Gastrocnemius medialis (tissue), 4 donors: Measurements from ENCODE around the gene TBKBP1. TPM values are rescaled to one million over a fixed set of nuclear protein-coding genes. Genes with fewer than 3 reads are reported as not detected.
A peak's percentile ranks its signal among the peaks of the same experiment; 100 is the strongest.
"Not testable (repeated sequence)": the region's sequence is repeated elsewhere in the genome, so short reads cannot be mapped to it uniquely, and the experiment has no call there.

ENCODE experiments used
- ATAC-seq, 2 donors: fragments of 150-250 bp; one replicate each; pipeline ENCODE4 v1.9.1; 2016
- DNase-seq, 2 donors: peaks; one replicate each; pipeline ENCODE4 v3.0.0-alpha.2; 2019
- H3K27ac ChIP-seq, 4 donors: fragments of 200-600 bp; sonication (generic); 1 replicate in 1 of 4; 2 replicates in 3 of 4; pipeline ENCODE4 v1.5.1; 2016 to 2018; ENCODE audit warnings: mild to moderate bottlenecking in 2 of 4, moderate library complexity in 1 of 4
- H3K27me3 ChIP-seq, 3 donors: fragments of 200-600 bp; sonication (generic) in 2 of 3; 1 replicate in 1 of 3; 2 replicates in 2 of 3; pipeline versions ENCODE4 v1.5.1 to v1.6.0; 2016 to 2019; ENCODE audit warnings: mild to moderate bottlenecking in 1 of 3, moderate library complexity in 1 of 3
- H3K36me3 ChIP-seq, 2 donors: fragments of 200-600 bp; sonication (generic) in 1 of 2; one replicate each; pipeline ENCODE4 v1.5.1; 2017 to 2018
- H3K4me1 ChIP-seq, 2 donors: fragments of 200-600 bp; sonication (generic) in 1 of 2; one replicate each; pipeline ENCODE4 v1.5.1; 2016 to 2017; ENCODE audit warnings: mild to moderate bottlenecking in 2 of 2
- H3K4me3 ChIP-seq, 4 donors: fragments of 200-600 bp; sonication (generic) in 3 of 4; 1 replicate in 1 of 4; 2 replicates in 3 of 4; pipeline ENCODE4 v1.5.1; 2016 to 2019; ENCODE audit warnings: mild to moderate bottlenecking in 2 of 4
- H3K9me3 ChIP-seq, 3 donors: fragments of 200-600 bp; sonication (generic) in 2 of 3; 1 replicate in 1 of 3; 2 replicates in 2 of 3; pipeline ENCODE4 v1.5.1; 2016 to 2019
- CTCF ChIP-seq, 5 experiments: fragments of 450-650 bp in 3 of 5; fragments of 200-600 bp in 2 of 5; sonication (generic) in 2 of 5; IDR thresholded peaks in 4 of 5; conservative IDR thresholded peaks in 1 of 5; 1 replicate in 4 of 5; 2 replicates in 1 of 5; pipeline ENCODE4 v1.5.1; 2016 to 2019; ENCODE audit warnings: antibody characterized with exemption in 5 of 5, mild to moderate bottlenecking in 3 of 5, moderate library complexity in 3 of 5
- POLR2A ChIP-seq, 2 donors: fragments of 450-650 bp; IDR thresholded peaks; one replicate each; pipeline ENCODE4 v1.6.1; 2017; ENCODE audit warnings: antibody characterized with exemption in 2 of 2, mild to moderate bottlenecking in 2 of 2, moderate library complexity in 2 of 2
- in situ Hi-C, 4 donors: fragments of 200-750 bp; cut with MboI; loops; one replicate each; pipeline versions ENCODE4 v1.15.0 to v1.8.0; 2017; ENCODE audit warnings: low sequenced_read_pairs in 4 of 4
- intact Hi-C: fragments of 100-400 bp; cut with DNase I; formaldehyde crosslinking; loops from one replicate; pipeline ENCODE4 v1.15.1; 2023; ENCODE audit warnings: low total_unique reads
- total RNA-seq, 4 donors: library from RNA; depleted of rRNA; stranded (reverse); fragments of >200 nt; gene quantifications; one replicate each; pipeline versions ENCODE4 v1.1.0 to v1.2.3, GENCODE V29; 2016

Gene TBKBP1
- total RNA-seq, 4 donors from 2014 or later = 15.9 to 28.0 (median 23.0) TPM

- no peak overlapping the region for H3K4me3 ChIP-seq
- DNase-seq (no peak), ATAC-seq (no peak)
- no peaks in the 10 kb centered on the region for H3K27me3 ChIP-seq
- intact Hi-C loops (no loop called here), in situ Hi-C loops (no loop called here)
- peak overlapping the region in 3 of 4 donors; percentile 11 to 47 (median 15) for H3K27ac ChIP-seq
- peaks cover 3 to 8% of the 10 kb centered on the region in 2 donors for H3K4me1 ChIP-seq
- TF ChIP-seq CTCF (IDR thresholded peaks at IDR 0.05 in 4 of 5, conservative IDR thresholded peaks at IDR 0.05 in 1 of 5) (no peak), POLR2A (IDR thresholded peaks at IDR 0.05) (no peak)
- H3K36me3 ChIP-seq = peaks cover 3 to 100% of the 10 kb centered on the region in 2 donors
- H3K9me3 ChIP-seq = no peaks in the 10 kb centered on the region
These were observed 17.8 kb upstream of the TBKBP1 start for GRCh38 chr17:47676199-47676472.

GRCh38 chr17:47676510-47677165, 17.3 kb upstream of the TBKBP1 start:
- intact Hi-C loops = no loop called here
- TF ChIP-seq POLR2A (IDR thresholded peaks at IDR 0.05) (no peak), CTCF (IDR thresholded peaks at IDR 0.05 in 4 of 5, conservative IDR thresholded peaks at IDR 0.05 in 1 of 5) (no peak)
- no peak for DNase-seq
- H3K27ac ChIP-seq = peak overlapping the region in 1 of 4 donors; percentile 47
- peaks cover 3 to 98% of the 10 kb centered on the region in 2 donors for H3K36me3 ChIP-seq
- in situ Hi-C loops = no loop called here
- H3K27me3 ChIP-seq = no peaks in the 10 kb centered on the region
- no peak overlapping the region for H3K4me3 ChIP-seq
- peaks cover 3 to 8% of the 10 kb centered on the region in 2 donors for H3K4me1 ChIP-seq
- no peaks in the 10 kb centered on the region for H3K9me3 ChIP-seq
- ATAC-seq = no peak

GRCh38 chr17:47678196-47678595, 15.8 kb upstream of the TBKBP1 start:
- Histone ChIP-seq H3K27ac (no peak overlapping the region), H3K9me3 (no peaks in the 10 kb centered on the region), H3K36me3 (peaks cover 3 to 94% of the 10 kb centered on the region in 2 donors), H3K4me3 (no peak overlapping the region), H3K4me1 (peaks cover 3 to 8% of the 10 kb centered on the region in 2 donors), H3K27me3 (no peaks in the 10 kb centered on the region)
- TF ChIP-seq CTCF (IDR thresholded peaks at IDR 0.05 in 4 of 5, conservative IDR thresholded peaks at IDR 0.05 in 1 of 5) (no peak), POLR2A (IDR thresholded peaks at IDR 0.05) (no peak)
- intact Hi-C loops (no loop called here), in situ Hi-C loops (no loop called here)
- ATAC-seq (no peak), DNase-seq (no peak)

- peaks cover 3 to 71% of the 10 kb centered on the region in 2 donors for H3K36me3 ChIP-seq
- DNase-seq = no peak
- in situ Hi-C loops = no loop called here
- H3K27me3 ChIP-seq = no peaks in the 10 kb centered on the region
- H3K9me3 ChIP-seq = no peaks in the 10 kb centered on the region
- no peak overlapping the region for H3K4me3 ChIP-seq
- intact Hi-C loops = no loop called here
- TF ChIP-seq POLR2A (IDR thresholded peaks at IDR 0.05) (no peak), CTCF (IDR thresholded peaks at IDR 0.05 in 4 of 5, conservative IDR thresholded peaks at IDR 0.05 in 1 of 5) (no peak)
- H3K27ac ChIP-seq = no peak overlapping the region
- no peak for ATAC-seq
- peaks cover 20% of the 10 kb centered on the region in 2 donors for H3K4me1 ChIP-seq
These were observed 11.8 kb upstream of the TBKBP1 start for GRCh38 chr17:47682138-47682537.

GRCh38 chr17:47682727-47683126, 11.2 kb upstream of the TBKBP1 start:
- ATAC-seq, DNase-seq, H3K27ac ChIP-seq, H3K4me3 ChIP-seq, in situ Hi-C loops, H3K27me3 ChIP-seq, H3K9me3 ChIP-seq, intact Hi-C loops: not testable (repeated sequence)
- H3K36me3 ChIP-seq = peaks cover 3 to 65% of the 10 kb centered on the region in 2 donors
- H3K4me1 ChIP-seq = peaks cover 23 to 26% of the 10 kb centered on the region in 2 donors
